HEK293T (cell line): ENCODE results near the gene PTEN.

Experiments
- FOXM1 ChIP-seq: fragments of 450-650 bp; IDR thresholded peaks from 2 replicates; pipeline ENCODE4 v1.6.1; 2017; ENCODE audit warnings: mild to moderate bottlenecking, borderline replicate concordance
- SP1 ChIP-seq: fragments of 450-650 bp; IDR thresholded peaks from 2 replicates; pipeline ENCODE4 v1.6.1; 2017

GRCh38 chr10:87860816-87861403 is 2.5 kb upstream of the PTEN start:
- TF ChIP-seq SP1 (no peak), FOXM1 (no peak)
